Fibroblast of lung (primary cell): ENCODE results near the gene RNF126. TPM values are rescaled to one million over a fixed set of nuclear protein-coding genes. Genes with fewer than 3 reads are reported as not detected.

Experiments
- DNase-seq, 2 donors: peaks; one replicate each; pipeline versions ENCODE4 v3.0.0 to v3.0.0-alpha.2; 2010; ENCODE audit warnings: low read depth in 2 of 2
- H2AFZ ChIP-seq: 2 replicates; pipeline ENCODE4 v1.5.1; 2012; ENCODE audit warnings: low read length, control low read depth, inconsistent platforms
- H3K27ac ChIP-seq: 2 replicates; pipeline ENCODE4 v1.5.1; 2011; ENCODE audit warnings: low read length, control low read depth; ENCODE audit not compliant: insufficient read depth
- H3K27me3 ChIP-seq: 2 replicates; pipeline ENCODE4 v1.5.1; 2011; ENCODE audit warnings: mild to moderate bottlenecking, low read length; ENCODE audit not compliant: control insufficient read depth, insufficient read depth
- H3K36me3 ChIP-seq: 2 replicates; pipeline ENCODE4 v1.5.1; 2011; ENCODE audit warnings: low read length; ENCODE audit not compliant: control insufficient read depth, insufficient read depth
- H3K4me1 ChIP-seq: 2 replicates; pipeline ENCODE4 v1.5.1; 2011; ENCODE audit warnings: low read length; ENCODE audit not compliant: control insufficient read depth, insufficient read depth; ENCODE audit errors: extremely low read depth
- H3K4me2 ChIP-seq: 2 replicates; pipeline ENCODE4 v1.5.1; 2011; ENCODE audit warnings: low read length, control low read depth; ENCODE audit not compliant: insufficient read depth; ENCODE audit errors: extremely low read depth
- H3K4me3 ChIP-seq, 4 experiments: fragments of 200-600 bp in 1 of 4; sonication (generic) in 1 of 4; replicated peaks in 1 of 4; 2 replicates each; pipeline ENCODE4 v1.5.1; 2011 to 2016; ENCODE audit warnings: low read length in 4 of 4, low read depth in 3 of 4, mild to moderate bottlenecking in 3 of 4, control low read depth in 2 of 4, inconsistent platforms in 1 of 4, mixed read lengths in 1 of 4; ENCODE audit not compliant: insufficient read depth in 1 of 4; ENCODE audit errors: control extremely low read depth in 1 of 4
- H3K79me2 ChIP-seq: 2 replicates; pipeline ENCODE4 v1.5.1; 2012; ENCODE audit warnings: mild to moderate bottlenecking, low read length, inconsistent platforms; ENCODE audit not compliant: control insufficient read depth, insufficient read depth
- H3K9ac ChIP-seq: 2 replicates; pipeline ENCODE4 v1.5.1; 2011; ENCODE audit warnings: mild to moderate bottlenecking, low read length, control low read depth; ENCODE audit not compliant: insufficient read depth
- H3K9me3 ChIP-seq: 2 replicates; pipeline ENCODE4 v1.5.1; 2012; ENCODE audit warnings: low read depth, low read length; ENCODE audit not compliant: control insufficient read depth, insufficient read depth
- H4K20me1 ChIP-seq: 2 replicates; pipeline ENCODE4 v1.5.1; 2011; ENCODE audit warnings: low read length; ENCODE audit not compliant: control insufficient read depth, insufficient read depth; ENCODE audit errors: extremely low read depth
- EZH2 ChIP-seq: IDR thresholded peaks from 2 replicates; pipeline ENCODE4 v1.5.1; 2012; ENCODE audit warnings: low read length, control low read depth, mild to moderate bottlenecking; ENCODE audit errors: missing control alignments
- polyA plus RNA-seq, 2 donors: library from polyadenylated mRNA; depleted of rRNA in 1 of 2; stranded (reverse) in 1 of 2; unstranded in 1 of 2; fragments of >200 nt; gene quantifications; 2 replicates each; pipeline ENCODE4 v1.2.1, GENCODE V29; 2011 to 2012; ENCODE audit warnings: missing spikeins in 1 of 2
- total RNA-seq: library from RNA; depleted of rRNA; stranded (reverse); fragments of >200 nt; gene quantifications from 2 replicates; pipeline ENCODE4 v1.2.1, GENCODE V29; 2014
- TF ChIP-seq, protein P1 (sequence below), 2 donors: IDR thresholded peaks in 1 of 2; conservative IDR thresholded peaks in 1 of 2; 1 replicate in 1 of 2; 2 replicates in 1 of 2; pipeline ENCODE4 v1.5.1; 2011 to 2012; ENCODE audit warnings: low read length in 2 of 2, control low read depth in 1 of 2, inconsistent platforms in 1 of 2, low read depth in 1 of 2, mild to moderate bottlenecking in 1 of 2

The RNF126 gene
- total and polyA plus RNA-seq, 2 donors (not counting 1 experiment from before 2014, with no cell fraction given), result 7.8 to 18.0 TPM

DNA sequence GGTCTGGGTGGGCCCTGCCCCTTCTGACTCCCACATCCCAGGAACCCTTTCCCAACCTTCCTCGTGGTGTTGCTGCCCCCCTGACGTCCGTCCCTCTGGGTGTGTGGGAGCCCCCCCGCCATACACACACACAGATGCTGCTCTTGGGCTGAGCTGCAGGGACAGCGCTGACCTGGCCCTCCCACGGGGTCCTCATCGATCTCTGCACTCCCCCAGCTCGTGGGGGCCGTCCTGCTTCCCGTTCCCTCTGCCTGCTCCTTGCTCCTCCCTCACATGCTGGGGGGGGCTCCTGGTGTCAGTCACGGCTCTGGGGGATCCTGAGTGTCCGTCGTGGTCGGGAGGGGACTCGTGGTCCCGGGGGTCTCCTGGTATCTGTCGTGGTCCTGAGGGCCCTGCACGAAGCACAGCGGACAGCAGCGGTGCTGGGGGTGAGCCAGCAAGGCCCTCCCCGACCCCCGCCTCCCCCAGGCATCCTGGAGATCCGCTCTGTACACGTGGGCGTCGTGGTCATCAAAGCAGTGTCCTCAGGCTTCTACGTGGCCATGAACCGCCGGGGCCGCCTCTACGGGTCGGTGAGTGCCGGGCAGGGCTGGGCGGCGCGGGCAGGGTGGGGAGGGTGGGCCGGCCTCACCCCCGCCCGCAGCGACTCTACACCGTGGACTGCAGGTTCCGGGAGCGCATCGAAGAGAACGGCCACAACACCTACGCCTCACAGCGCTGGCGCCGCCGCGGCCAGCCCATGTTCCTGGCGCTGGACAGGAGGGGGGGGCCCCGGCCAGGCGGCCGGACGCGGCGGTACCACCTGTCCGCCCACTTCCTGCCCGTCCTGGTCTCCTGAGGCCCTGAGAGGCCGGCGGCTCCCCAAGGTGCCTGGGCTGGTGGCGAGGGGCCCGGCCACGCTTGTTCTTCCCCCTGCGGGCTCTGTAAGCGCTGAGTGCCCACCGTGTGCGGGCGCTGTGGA lies 20.0 kb downstream of the RNF126 start:
- Histone ChIP-seq H3K27me3 (no peaks in the 10 kb centered on the region), H3K79me2 (no peaks in the 10 kb centered on the region), H3K4me2 (no peak overlapping the region), H3K4me1 (peaks cover 4% of the 10 kb centered on the region), H2AFZ (no peak overlapping the region), H3K9ac (no peak overlapping the region), H3K27ac (no peak overlapping the region), H3K9me3 (no peaks in the 10 kb centered on the region), H3K36me3 (peaks cover 13% of the 10 kb centered on the region), H3K4me3 (no peak overlapping the region), H4K20me1 (no peaks in the 10 kb centered on the region)
- no peak for DNase-seq
- TF ChIP-seq, protein P1, sequence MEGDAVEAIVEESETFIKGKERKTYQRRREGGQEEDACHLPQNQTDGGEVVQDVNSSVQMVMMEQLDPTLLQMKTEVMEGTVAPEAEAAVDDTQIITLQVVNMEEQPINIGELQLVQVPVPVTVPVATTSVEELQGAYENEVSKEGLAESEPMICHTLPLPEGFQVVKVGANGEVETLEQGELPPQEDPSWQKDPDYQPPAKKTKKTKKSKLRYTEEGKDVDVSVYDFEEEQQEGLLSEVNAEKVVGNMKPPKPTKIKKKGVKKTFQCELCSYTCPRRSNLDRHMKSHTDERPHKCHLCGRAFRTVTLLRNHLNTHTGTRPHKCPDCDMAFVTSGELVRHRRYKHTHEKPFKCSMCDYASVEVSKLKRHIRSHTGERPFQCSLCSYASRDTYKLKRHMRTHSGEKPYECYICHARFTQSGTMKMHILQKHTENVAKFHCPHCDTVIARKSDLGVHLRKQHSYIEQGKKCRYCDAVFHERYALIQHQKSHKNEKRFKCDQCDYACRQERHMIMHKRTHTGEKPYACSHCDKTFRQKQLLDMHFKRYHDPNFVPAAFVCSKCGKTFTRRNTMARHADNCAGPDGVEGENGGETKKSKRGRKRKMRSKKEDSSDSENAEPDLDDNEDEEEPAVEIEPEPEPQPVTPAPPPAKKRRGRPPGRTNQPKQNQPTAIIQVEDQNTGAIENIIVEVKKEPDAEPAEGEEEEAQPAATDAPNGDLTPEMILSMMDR (conservative IDR thresholded peaks at IDR 0.05 in 1 of 2, IDR thresholded peaks at IDR 0.05 in 1 of 2; ENCODE audit: low read depth in 1 of 2, low read length in 2 of 2), result no peak
- TF ChIP-seq EZH2, result no peak

GRCh38 chr19:641702-642101 lies 21.3 kb downstream of the RNF126 start:
- Histone ChIP-seq H3K4me1 (peaks cover 4% of the 10 kb centered on the region), H3K4me2 (no peak overlapping the region), H3K9me3 (no peaks in the 10 kb centered on the region), H3K36me3 (peaks cover 9% of the 10 kb centered on the region), H3K27ac (no peak overlapping the region), H4K20me1 (no peaks in the 10 kb centered on the region), H2AFZ (no peak overlapping the region), H3K9ac (no peak overlapping the region), H3K27me3 (no peaks in the 10 kb centered on the region), H3K79me2 (no peaks in the 10 kb centered on the region), H3K4me3 (no peak overlapping the region)
- TF ChIP-seq EZH2, result no peak
- TF ChIP-seq, protein P1 (conservative IDR thresholded peaks at IDR 0.05 in 1 of 2, IDR thresholded peaks at IDR 0.05 in 1 of 2; ENCODE audit: low read depth in 1 of 2, low read length in 2 of 2), result no peak
- DNase-seq, result no peak

GRCh38 chr19:640606-641189 lies 22.3 kb downstream of the RNF126 start:
- peaks cover 4% of the 10 kb centered on the region for H3K4me1 ChIP-seq
- no peak overlapping the region for H3K4me3 ChIP-seq
- no peak overlapping the region for H3K4me2 ChIP-seq
- no peak overlapping the region for H2AFZ ChIP-seq
- H3K9ac ChIP-seq, result no peak overlapping the region
- peaks cover 4% of the 10 kb centered on the region for H3K36me3 ChIP-seq
- TF ChIP-seq, protein P1 (conservative IDR thresholded peaks at IDR 0.05 in 1 of 2, IDR thresholded peaks at IDR 0.05 in 1 of 2; ENCODE audit: low read depth in 1 of 2, low read length in 2 of 2), result no peak
- no peak for TF ChIP-seq EZH2
- no peaks in the 10 kb centered on the region for H3K79me2 ChIP-seq
- no peaks in the 10 kb centered on the region for H3K27me3 ChIP-seq
- no peak overlapping the region for H3K27ac ChIP-seq
- DNase-seq, result no peak
- H3K9me3 ChIP-seq, result no peaks in the 10 kb centered on the region
- H4K20me1 ChIP-seq, result no peaks in the 10 kb centered on the region
